GM18870 (cell line): ENCODE data around the gene TMEM161A.

Experiments
- ATAC-seq: cut with Tn5 transposase; IDR thresholded peaks from one replicate; pipeline ENCODE4 v1.9.1; 2021; ENCODE audit warnings: moderate library complexity; ENCODE audit not compliant: unreplicated experiment

Gene TMEM161A

GRCh38 chr19:19098703-19099632, 39.3 kb downstream of the TMEM161A start:
- no peak for ATAC-seq

GRCh38 chr19:19098084-19098702, 40.1 kb downstream of the TMEM161A start:
- no peak for ATAC-seq

DNA sequence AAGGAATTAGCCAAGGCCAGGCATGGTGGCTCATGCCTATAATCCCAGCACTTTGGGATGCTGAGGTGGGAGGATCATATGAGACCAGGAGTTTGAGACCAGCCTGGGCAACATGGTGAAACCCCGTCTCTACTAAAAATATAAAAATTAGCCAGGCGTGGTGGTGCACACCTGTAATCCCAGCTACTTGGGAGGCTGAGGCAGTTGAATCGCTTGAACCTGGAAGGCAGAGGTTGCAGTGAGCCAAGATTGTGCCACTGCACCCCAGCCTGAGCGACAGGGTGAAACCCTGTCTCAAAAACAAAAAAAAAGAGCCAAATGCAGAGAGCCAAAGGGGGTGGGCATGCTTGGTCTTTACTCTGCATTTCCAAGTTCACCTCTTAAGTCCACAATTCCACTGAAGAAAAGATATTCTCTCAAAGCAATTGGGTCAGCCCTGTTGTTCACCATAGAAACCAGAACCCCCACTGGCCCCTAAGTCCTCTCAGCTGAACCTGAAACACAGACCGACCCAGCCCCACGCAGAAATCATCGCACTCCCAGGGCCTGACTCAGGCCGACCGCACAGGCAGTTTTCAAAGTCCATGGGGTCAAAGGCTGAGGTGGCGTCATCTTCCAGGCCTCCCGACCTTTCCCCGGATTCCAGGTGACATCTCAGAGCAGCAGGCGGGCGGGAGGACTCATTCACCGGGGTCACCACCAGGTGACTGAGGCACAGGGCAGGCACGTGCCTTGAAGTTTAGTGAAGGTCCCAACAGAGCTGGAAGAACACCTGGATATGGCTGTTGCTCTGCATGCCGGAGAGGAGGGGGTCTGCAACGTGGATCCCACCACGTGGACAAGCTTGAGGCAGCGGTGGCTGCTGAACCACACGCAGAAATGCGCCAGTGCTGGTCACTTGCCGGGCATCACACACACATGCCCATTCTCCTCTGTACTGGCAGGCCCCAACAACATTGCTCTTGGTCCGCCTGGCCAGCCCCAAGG, 41.3 kb downstream of the TMEM161A start:
- no peak for ATAC-seq

DNA sequence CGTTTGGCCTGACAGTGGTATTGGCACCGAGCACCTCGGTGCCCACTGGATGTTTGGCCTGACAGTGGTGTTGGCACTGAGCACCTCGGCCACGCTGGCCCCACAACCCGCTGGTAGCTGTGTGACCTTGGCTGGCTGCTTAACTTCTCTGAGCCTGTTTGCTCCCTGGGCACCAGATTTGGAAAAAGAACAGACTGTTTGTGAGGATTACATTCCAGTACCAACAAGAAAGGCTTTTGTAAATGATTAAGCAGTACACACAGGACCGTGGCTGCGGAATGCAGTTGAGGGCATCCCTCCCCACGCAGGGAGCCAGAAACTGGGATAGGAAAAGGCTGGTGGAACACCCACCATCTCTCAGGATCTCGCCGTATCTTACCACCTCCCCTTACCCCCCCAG, 42.6 kb downstream of the TMEM161A start:
- no peak for ATAC-seq

GRCh38 chr19:19094513-19094912, 43.8 kb downstream of the TMEM161A start:
- ATAC-seq, result no peak

GRCh38 chr19:19087676-19088075, 50.6 kb downstream of the TMEM161A start:
- no peak for ATAC-seq

DNA sequence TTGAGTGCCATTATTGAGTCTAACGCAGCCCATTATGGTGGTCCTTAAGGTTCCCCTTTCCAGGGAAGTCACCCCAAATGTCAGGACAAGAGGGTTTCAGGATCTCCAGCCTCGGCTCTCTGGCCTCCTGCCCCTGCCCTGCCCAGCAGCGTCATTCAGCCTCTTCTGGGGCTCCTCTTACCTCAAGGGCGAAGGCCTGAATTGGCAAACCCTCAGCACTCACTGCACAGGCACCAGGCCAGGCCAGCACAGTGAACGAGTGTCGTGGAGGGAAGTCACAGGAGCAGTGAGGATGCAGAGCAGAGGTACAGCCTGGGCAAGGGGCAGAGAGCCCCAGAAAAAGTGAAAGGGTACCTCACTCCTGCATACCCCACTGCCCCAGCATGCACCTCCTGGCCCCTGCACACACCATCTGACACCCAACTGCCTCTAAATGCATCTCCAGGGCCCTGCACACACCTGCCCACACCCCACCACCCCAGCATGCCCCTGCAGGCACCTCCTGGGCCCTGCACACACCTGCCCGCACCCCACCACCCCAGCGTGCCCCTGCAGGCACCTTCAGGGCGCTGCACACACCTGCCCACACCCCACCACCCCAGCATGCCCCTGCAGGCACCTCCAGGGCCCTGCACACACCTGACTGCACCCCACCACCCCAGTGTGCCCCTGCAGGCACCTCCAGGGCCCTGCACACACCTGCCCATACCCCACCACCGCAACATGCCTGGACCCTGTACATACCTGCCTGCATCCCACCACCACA, 54.7 kb downstream of the TMEM161A start:
- ATAC-seq, result no peak

DNA sequence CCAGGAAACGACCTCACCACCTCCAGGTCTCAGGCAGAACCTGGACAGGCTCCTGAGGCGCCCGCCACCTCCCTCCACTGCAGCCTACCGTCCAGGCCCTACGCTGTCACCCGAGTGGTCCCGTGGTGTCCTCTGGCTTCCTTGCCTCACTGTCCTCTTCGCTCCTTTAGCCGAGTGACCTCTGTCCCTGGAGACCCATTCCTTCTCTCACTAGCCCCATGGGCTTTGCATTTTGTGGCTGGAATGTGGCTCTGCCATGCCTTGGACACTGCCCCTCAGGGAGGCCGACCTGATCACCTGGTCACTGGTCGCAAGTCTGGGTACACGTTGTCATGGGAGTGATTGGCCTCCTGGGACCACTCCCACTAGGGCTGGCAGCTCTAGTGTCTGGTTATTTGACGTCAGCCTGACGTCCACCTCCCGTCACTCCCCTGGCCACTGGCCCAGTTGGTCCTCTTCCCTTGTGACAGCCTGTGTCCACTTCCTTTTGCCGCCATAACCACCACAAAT, 56.6 kb downstream of the TMEM161A start:
- ATAC-seq, result no peak

GRCh38 chr19:19079571-19079970, 58.7 kb downstream of the TMEM161A start:
- ATAC-seq, result no peak

- ATAC-seq, result no peak
These were observed 59.5 kb downstream of the TMEM161A start for GRCh38 chr19:19078801-19079200.

DNA sequence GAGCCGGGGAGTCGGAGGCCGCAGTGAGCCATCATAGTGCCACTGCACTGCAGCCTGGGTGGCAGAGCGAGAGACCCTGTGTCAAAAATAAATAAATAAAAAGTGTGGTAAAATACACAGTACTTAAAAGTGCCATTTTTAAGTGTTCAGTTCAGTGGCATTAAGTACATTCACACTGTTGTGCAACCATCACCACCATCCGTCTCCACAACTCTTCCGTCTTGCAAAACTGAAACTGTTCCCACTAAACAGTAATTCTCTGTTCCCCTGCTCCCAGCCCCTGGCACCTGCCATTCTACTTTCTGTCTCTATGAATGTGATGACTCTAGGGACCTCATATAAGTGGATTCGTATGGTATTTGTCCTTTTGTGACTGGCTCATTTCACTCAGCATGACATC, 61.2 kb downstream of the TMEM161A start:
- ATAC-seq, result no peak

DNA sequence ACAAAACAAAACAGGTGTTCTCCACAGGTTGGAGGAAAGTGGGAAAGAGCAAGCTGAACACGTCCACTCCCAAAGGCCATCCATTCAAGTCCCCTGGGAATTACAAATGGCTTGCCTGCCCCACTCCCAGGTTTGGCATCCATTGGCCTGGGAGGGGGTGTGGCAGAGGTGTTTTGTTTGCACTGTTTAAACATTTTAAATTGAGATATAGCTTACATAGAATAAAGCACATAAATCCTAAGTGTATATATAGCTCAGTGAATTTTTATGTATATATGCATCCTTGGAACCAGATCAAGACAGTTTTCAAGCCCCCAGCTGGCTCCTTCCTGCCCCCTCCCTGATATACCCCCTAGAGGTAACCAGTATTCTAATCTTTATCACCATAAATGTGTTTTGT, 61.8 kb downstream of the TMEM161A start:
- ATAC-seq, result no peak

DNA sequence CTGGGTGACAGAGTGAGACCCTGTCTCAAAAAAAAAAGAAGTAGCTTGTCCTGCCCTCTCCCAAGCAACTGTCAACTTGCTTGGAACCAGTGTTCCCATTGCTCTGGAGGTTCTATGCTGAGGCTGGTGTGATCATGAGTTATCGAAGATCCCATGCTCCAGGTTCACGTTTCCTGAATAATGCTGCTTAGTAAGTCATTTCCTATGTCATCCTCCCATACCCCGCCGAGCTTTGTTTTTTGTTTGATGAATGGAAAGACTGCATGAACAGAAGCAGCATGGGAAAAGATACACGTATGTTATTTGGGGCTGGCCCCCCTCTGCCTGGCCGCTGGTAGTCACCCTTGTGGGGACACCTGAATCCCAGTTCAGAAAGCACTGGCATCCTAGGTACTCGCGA, 63.2 kb downstream of the TMEM161A start:
- no peak for ATAC-seq

- ATAC-seq, result no peak
These were observed 63.9 kb downstream of the TMEM161A start for GRCh38 chr19:19074196-19074882.

DNA sequence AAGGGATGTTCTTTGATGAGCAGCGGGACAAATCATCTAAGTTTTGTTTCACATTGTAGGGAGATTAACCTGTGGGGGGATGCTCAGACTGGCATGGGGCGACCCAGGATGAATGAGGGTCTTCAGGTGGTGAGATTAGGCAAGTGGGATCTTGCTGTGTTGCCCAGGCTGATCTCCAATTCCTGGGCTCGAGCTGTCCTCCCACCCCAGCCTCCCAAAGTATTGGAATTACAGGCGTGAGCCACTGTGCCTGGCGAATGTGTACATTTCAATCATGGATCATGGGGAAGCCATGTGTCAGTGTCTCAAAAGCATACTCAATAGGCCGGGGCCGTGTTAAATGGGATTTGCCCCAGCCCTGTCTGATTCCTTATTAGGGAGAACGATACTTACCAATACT, 66.4 kb downstream of the TMEM161A start:
- no peak for ATAC-seq
